Tibial artery (tissue), 4 donors: ENCODE measurements around the gene FRMD1.

Source experiments
- DNase-seq, 2 donors: peaks; one replicate each; pipeline ENCODE4 v3.0.0-alpha.2; 2019
- H3K27ac ChIP-seq, 2 donors: fragments of 200-600 bp; sonication (generic) in 1 of 2; 1 replicate in 1 of 2; 2 replicates in 1 of 2; pipeline ENCODE4 v1.5.1; 2018 to 2019; ENCODE audit warnings: mild to moderate bottlenecking in 1 of 2
- H3K27me3 ChIP-seq, 2 donors: fragments of 200-600 bp; sonication (generic) in 1 of 2; one replicate each; pipeline versions ENCODE4 v1.5.1 to v1.6.0; 2016 to 2019
- H3K36me3 ChIP-seq, 3 donors: fragments of 200-600 bp; sonication (generic) in 2 of 3; one replicate each; pipeline ENCODE4 v1.5.1; 2016 to 2019; ENCODE audit warnings: mild to moderate bottlenecking in 2 of 3
- H3K4me1 ChIP-seq, 4 donors: fragments of 200-600 bp; sonication (generic) in 2 of 4; 1 replicate in 3 of 4; 2 replicates in 1 of 4; pipeline ENCODE4 v1.5.1; 2016 to 2019
- H3K4me3 ChIP-seq, 2 donors: fragments of 200-600 bp; sonication (generic) in 1 of 2; 1 replicate in 1 of 2; 2 replicates in 1 of 2; pipeline ENCODE4 v1.5.1; 2018 to 2019; ENCODE audit warnings: mild to moderate bottlenecking in 2 of 2
- H3K9me3 ChIP-seq, 3 donors: fragments of 200-600 bp; sonication (generic) in 1 of 3; one replicate each; pipeline ENCODE4 v1.5.1; 2016 to 2019
- intact Hi-C: fragments of 100-400 bp; cut with DNase I; formaldehyde crosslinking; loops from one replicate; pipeline ENCODE4 v1.15.0; 2023; ENCODE audit warnings: low total_unique reads
- TF ChIP-seq, protein P1 (sequence below), 2 experiments: fragments of 200-600 bp in 1 of 2; fragments of 450-650 bp in 1 of 2; IDR thresholded peaks; one replicate each; pipeline ENCODE4 v1.5.1; 2017 to 2019; ENCODE audit warnings: antibody characterized with exemption in 2 of 2, mild to moderate bottlenecking in 1 of 2, moderate library complexity in 1 of 2

Gene FRMD1

GRCh38 chr6:168024951-168025510 lies 54.0 kb downstream of the FRMD1 start:
- DNase-seq = no peak
- TF ChIP-seq, protein P1, sequence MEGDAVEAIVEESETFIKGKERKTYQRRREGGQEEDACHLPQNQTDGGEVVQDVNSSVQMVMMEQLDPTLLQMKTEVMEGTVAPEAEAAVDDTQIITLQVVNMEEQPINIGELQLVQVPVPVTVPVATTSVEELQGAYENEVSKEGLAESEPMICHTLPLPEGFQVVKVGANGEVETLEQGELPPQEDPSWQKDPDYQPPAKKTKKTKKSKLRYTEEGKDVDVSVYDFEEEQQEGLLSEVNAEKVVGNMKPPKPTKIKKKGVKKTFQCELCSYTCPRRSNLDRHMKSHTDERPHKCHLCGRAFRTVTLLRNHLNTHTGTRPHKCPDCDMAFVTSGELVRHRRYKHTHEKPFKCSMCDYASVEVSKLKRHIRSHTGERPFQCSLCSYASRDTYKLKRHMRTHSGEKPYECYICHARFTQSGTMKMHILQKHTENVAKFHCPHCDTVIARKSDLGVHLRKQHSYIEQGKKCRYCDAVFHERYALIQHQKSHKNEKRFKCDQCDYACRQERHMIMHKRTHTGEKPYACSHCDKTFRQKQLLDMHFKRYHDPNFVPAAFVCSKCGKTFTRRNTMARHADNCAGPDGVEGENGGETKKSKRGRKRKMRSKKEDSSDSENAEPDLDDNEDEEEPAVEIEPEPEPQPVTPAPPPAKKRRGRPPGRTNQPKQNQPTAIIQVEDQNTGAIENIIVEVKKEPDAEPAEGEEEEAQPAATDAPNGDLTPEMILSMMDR (IDR thresholded peaks at IDR 0.05) = no peak
- Histone ChIP-seq H3K9me3 (no peaks in the 10 kb centered on the region), H3K36me3 (no peaks in the 10 kb centered on the region), H3K4me1 (no peaks in the 10 kb centered on the region), H3K4me3 (no peak overlapping the region), H3K27me3 (peaks cover 0 to 15% of the 10 kb centered on the region in 2 donors), H3K27ac (no peak overlapping the region)
- intact Hi-C loops = no loop called here

GRCh38 chr6:168022488-168023321 lies 56.3 kb downstream of the FRMD1 start:
- Histone ChIP-seq H3K27ac (no peak overlapping the region), H3K36me3 (no peaks in the 10 kb centered on the region), H3K4me3 (no peak overlapping the region), H3K4me1 (no peaks in the 10 kb centered on the region), H3K9me3 (no peaks in the 10 kb centered on the region), H3K27me3 (peaks cover 0 to 15% of the 10 kb centered on the region in 2 donors)
- TF ChIP-seq, protein P1 (IDR thresholded peaks at IDR 0.05) = no peak
- intact Hi-C loops = no loop called here
- no peak for DNase-seq

GRCh38 chr6:168021581-168021980 lies 57.4 kb downstream of the FRMD1 start:
- intact Hi-C loops = no loop called here

DNA sequence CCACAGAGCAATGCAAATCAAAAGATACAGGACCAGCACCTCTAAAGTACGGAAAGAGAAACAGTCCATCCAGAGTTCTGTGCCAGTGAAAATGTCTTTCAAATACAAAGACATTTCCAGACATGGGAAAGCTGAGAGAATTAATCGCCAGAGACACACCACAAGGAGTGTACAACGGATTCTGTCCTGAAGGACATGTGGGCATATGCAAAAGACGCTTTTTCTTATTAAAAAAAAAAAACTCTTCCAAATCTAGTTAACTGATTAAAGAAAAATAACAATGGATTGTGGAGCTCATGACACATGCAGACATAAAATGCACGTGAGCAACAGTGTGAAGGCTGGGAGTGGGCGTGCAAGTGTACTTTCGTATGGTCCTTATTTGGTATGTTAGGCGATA lies 58.8 kb downstream of the FRMD1 start:
- no peak for DNase-seq
- Histone ChIP-seq H3K27ac (no peak overlapping the region), H3K9me3 (no peaks in the 10 kb centered on the region), H3K4me1 (no peaks in the 10 kb centered on the region), H3K4me3 (no peak overlapping the region), H3K36me3 (no peaks in the 10 kb centered on the region), H3K27me3 (peaks cover 0 to 7% of the 10 kb centered on the region in 2 donors)
- intact Hi-C loops = no loop called here
- TF ChIP-seq, protein P1 (IDR thresholded peaks at IDR 0.05) = no peak

More at GRCh38 chr6:168021581-168021980, 57.4 kb downstream of the FRMD1 start:
- no peak overlapping the region for H3K4me3 ChIP-seq
- DNase-seq = no peak
- TF ChIP-seq, protein P1 (IDR thresholded peaks at IDR 0.05) = no peak
- H3K27me3 ChIP-seq = peaks cover 0 to 12% of the 10 kb centered on the region in 2 donors
- no peaks in the 10 kb centered on the region for H3K36me3 ChIP-seq
- no peak overlapping the region for H3K27ac ChIP-seq
- no peaks in the 10 kb centered on the region for H3K4me1 ChIP-seq
- H3K9me3 ChIP-seq = no peaks in the 10 kb centered on the region

- Histone ChIP-seq H3K27ac (no peak overlapping the region), H3K4me3 (no peak overlapping the region), H3K36me3 (no peaks in the 10 kb centered on the region), H3K9me3 (no peaks in the 10 kb centered on the region), H3K4me1 (peaks cover 0 to 6% (median 0%) of the 10 kb centered on the region in 4 donors), H3K27me3 (no peaks in the 10 kb centered on the region)
- TF ChIP-seq, protein P1 (IDR thresholded peaks at IDR 0.05) = no peak
- intact Hi-C loops = no loop called here
- no peak for DNase-seq
These were observed 60.3 kb downstream of the FRMD1 start for GRCh38 chr6:168018664-168019063.
